ENCODE data around the gene DNAH3. TPM values are rescaled to one million over a fixed set of nuclear protein-coding genes. Genes with fewer than 3 reads are reported as not detected.

Gene DNAH3
- total and polyA plus RNA-seq, 2 of the 8 experiments (the other 6 are each of a cell fraction or from before 2014, with no cell fraction given), result 0.57 to 0.71 TPM

DNA sequence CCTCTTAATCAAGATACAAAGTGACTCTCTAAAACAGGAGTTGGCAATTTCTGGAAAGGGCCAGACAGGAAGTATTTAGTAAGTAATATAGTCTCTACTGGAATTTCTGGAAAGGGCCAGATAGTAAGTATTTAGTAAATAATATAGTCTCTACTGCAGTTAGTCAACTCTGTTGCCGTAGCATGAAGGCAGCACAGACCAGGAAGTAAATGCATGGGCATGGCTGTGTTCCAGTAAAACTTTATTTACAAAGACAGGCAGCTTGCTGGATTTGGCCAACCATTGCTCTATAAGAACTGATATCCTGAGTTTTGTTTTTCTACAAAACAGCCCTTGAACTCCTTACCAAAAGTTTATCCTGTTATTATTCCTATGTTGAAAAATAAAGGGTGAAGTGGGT is 24.8 kb upstream of the DNAH3 start (continued):
- TF ChIP-seq, protein P1, sequence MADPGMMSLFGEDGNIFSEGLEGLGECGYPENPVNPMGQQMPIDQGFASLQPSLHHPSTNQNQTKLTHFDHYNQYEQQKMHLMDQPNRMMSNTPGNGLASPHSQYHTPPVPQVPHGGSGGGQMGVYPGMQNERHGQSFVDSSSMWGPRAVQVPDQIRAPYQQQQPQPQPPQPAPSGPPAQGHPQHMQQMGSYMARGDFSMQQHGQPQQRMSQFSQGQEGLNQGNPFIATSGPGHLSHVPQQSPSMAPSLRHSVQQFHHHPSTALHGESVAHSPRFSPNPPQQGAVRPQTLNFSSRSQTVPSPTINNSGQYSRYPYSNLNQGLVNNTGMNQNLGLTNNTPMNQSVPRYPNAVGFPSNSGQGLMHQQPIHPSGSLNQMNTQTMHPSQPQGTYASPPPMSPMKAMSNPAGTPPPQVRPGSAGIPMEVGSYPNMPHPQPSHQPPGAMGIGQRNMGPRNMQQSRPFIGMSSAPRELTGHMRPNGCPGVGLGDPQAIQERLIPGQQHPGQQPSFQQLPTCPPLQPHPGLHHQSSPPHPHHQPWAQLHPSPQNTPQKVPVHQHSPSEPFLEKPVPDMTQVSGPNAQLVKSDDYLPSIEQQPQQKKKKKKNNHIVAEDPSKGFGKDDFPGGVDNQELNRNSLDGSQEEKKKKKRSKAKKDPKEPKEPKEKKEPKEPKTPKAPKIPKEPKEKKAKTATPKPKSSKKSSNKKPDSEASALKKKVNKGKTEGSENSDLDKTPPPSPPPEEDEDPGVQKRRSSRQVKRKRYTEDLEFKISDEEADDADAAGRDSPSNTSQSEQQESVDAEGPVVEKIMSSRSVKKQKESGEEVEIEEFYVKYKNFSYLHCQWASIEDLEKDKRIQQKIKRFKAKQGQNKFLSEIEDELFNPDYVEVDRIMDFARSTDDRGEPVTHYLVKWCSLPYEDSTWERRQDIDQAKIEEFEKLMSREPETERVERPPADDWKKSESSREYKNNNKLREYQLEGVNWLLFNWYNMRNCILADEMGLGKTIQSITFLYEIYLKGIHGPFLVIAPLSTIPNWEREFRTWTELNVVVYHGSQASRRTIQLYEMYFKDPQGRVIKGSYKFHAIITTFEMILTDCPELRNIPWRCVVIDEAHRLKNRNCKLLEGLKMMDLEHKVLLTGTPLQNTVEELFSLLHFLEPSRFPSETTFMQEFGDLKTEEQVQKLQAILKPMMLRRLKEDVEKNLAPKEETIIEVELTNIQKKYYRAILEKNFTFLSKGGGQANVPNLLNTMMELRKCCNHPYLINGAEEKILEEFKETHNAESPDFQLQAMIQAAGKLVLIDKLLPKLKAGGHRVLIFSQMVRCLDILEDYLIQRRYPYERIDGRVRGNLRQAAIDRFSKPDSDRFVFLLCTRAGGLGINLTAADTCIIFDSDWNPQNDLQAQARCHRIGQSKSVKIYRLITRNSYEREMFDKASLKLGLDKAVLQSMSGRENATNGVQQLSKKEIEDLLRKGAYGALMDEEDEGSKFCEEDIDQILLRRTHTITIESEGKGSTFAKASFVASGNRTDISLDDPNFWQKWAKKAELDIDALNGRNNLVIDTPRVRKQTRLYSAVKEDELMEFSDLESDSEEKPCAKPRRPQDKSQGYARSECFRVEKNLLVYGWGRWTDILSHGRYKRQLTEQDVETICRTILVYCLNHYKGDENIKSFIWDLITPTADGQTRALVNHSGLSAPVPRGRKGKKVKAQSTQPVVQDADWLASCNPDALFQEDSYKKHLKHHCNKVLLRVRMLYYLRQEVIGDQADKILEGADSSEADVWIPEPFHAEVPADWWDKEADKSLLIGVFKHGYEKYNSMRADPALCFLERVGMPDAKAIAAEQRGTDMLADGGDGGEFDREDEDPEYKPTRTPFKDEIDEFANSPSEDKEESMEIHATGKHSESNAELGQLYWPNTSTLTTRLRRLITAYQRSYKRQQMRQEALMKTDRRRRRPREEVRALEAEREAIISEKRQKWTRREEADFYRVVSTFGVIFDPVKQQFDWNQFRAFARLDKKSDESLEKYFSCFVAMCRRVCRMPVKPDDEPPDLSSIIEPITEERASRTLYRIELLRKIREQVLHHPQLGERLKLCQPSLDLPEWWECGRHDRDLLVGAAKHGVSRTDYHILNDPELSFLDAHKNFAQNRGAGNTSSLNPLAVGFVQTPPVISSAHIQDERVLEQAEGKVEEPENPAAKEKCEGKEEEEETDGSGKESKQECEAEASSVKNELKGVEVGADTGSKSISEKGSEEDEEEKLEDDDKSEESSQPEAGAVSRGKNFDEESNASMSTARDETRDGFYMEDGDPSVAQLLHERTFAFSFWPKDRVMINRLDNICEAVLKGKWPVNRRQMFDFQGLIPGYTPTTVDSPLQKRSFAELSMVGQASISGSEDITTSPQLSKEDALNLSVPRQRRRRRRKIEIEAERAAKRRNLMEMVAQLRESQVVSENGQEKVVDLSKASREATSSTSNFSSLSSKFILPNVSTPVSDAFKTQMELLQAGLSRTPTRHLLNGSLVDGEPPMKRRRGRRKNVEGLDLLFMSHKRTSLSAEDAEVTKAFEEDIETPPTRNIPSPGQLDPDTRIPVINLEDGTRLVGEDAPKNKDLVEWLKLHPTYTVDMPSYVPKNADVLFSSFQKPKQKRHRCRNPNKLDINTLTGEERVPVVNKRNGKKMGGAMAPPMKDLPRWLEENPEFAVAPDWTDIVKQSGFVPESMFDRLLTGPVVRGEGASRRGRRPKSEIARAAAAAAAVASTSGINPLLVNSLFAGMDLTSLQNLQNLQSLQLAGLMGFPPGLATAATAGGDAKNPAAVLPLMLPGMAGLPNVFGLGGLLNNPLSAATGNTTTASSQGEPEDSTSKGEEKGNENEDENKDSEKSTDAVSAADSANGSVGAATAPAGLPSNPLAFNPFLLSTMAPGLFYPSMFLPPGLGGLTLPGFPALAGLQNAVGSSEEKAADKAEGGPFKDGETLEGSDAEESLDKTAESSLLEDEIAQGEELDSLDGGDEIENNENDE (IDR thresholded peaks at IDR 0.05; ENCODE audit: insufficient replicate concordance, low read length), result no peak

Data from H1 (cell line).